OCI-LY3 (cell line): ENCODE data around the gene RBPJL.

Experiments used
- H2AFZ ChIP-seq: fragments of 200-600, 300-600 bp; shearing (Covaris generic); 2 replicates; pipeline ENCODE4 v1.6.0; 2014; ENCODE audit warnings: antibody characterized with exemption, low read depth, low read length
- H3K27ac ChIP-seq: fragments of 200-600, 300-600 bp; sonication (generic); 2 replicates; pipeline ENCODE4 v1.5.1; 2014; ENCODE audit warnings: mild to moderate bottlenecking, low read length, moderate library complexity, mixed read lengths
- H3K27me3 ChIP-seq: fragments of 200-600, 300-600 bp; sonication (generic); 2 replicates; pipeline ENCODE4 v1.6.1; 2014; ENCODE audit warnings: low read depth, low read length, mixed read lengths
- H3K36me3 ChIP-seq: fragments of 200-600, 300-600 bp; sonication (generic); replicated peaks from 2 replicates; pipeline ENCODE3; 2014; ENCODE audit warnings: low read depth, low read length, mixed read lengths
- H3K4me1 ChIP-seq: fragments of 300-600, 200-600 bp; sonication (generic); 2 replicates; pipeline ENCODE4 v1.6.1; 2014; ENCODE audit warnings: low read length, mixed read lengths
- H3K4me2 ChIP-seq: fragments of 200-600, 300-600 bp; sonication (generic); 2 replicates; pipeline ENCODE4 v1.6.1; 2014; ENCODE audit warnings: low read length, mixed read lengths
- H3K4me3 ChIP-seq: fragments of 300-600, 200-600 bp; sonication (generic); 2 replicates; pipeline ENCODE4 v1.5.1; 2014; ENCODE audit warnings: antibody characterized with exemption, mild to moderate bottlenecking, low read length, moderate library complexity
- H3K79me2 ChIP-seq: fragments of 300-600, 200-600 bp; shearing (Covaris generic); 2 replicates; pipeline ENCODE4 v1.6.1; 2014; ENCODE audit warnings: mild to moderate bottlenecking, low read length, mixed read lengths
- H3K9ac ChIP-seq: fragments of 300-600, 200-600 bp; shearing (Covaris generic); 2 replicates; pipeline ENCODE4 v1.6.0; 2014; ENCODE audit warnings: mild to moderate bottlenecking, low read length, moderate library complexity
- H3K9me3 ChIP-seq: fragments of 200-600, 300-600 bp; shearing (Covaris generic); 2 replicates; pipeline ENCODE4 v1.6.1; 2014; ENCODE audit warnings: low read length, mixed read lengths; ENCODE audit not compliant: insufficient read depth
- H4K20me1 ChIP-seq: fragments of 200-600, 300-600 bp; sonication (generic); 2 replicates; pipeline ENCODE4 v1.6.1; 2016; ENCODE audit warnings: low read length, mixed read lengths; ENCODE audit not compliant: insufficient read depth
- EZH2phosphoT487 ChIP-seq: fragments of 200-600 bp; shearing (Covaris generic); IDR thresholded peaks from 2 replicates; pipeline ENCODE4 v1.6.1; 2018; ENCODE audit warnings: antibody characterized with exemption, mixed run types, low read depth
- TF ChIP-seq, protein P1 (sequence below): fragments of 200-600, 300-600 bp; sonication (generic); IDR thresholded peaks from 2 replicates; pipeline ENCODE4 v1.5.1; 2014; ENCODE audit warnings: antibody characterized with exemption, low read length, low read depth

The RBPJL gene

GRCh38 chr20:45354423-45355208 lies 48.0 kb downstream of the RBPJL start:
- Histone ChIP-seq H3K4me1 (peaks cover 31% of the 10 kb centered on the region), H3K27me3 (0 out of 2 replicates have a peak, but pooled peaks cover 2% of the 10 kb centered on the region), H3K9me3 (no peaks in the 10 kb centered on the region), H3K9ac (no peak overlapping the region), H2AFZ (no peak overlapping the region), H3K4me3 (no peak overlapping the region), H4K20me1 (no peaks in the 10 kb centered on the region), H3K79me2 (no peaks in the 10 kb centered on the region), H3K27ac (no peak overlapping the region), H3K36me3 (no peaks in the 10 kb centered on the region), H3K4me2 (0 out of 2 replicates have a peak overlapping the region, but pooled peaks have one; percentile 2)
- TF ChIP-seq, protein P1, sequence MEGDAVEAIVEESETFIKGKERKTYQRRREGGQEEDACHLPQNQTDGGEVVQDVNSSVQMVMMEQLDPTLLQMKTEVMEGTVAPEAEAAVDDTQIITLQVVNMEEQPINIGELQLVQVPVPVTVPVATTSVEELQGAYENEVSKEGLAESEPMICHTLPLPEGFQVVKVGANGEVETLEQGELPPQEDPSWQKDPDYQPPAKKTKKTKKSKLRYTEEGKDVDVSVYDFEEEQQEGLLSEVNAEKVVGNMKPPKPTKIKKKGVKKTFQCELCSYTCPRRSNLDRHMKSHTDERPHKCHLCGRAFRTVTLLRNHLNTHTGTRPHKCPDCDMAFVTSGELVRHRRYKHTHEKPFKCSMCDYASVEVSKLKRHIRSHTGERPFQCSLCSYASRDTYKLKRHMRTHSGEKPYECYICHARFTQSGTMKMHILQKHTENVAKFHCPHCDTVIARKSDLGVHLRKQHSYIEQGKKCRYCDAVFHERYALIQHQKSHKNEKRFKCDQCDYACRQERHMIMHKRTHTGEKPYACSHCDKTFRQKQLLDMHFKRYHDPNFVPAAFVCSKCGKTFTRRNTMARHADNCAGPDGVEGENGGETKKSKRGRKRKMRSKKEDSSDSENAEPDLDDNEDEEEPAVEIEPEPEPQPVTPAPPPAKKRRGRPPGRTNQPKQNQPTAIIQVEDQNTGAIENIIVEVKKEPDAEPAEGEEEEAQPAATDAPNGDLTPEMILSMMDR = no peak
- TF ChIP-seq EZH2phosphoT487 = no peak

GRCh38 chr20:45355209-45356084 lies 48.8 kb downstream of the RBPJL start:
- no peaks in the 10 kb centered on the region for H3K79me2 ChIP-seq
- no peak overlapping the region for H3K9ac ChIP-seq
- no peak overlapping the region for H3K27ac ChIP-seq
- no peaks in the 10 kb centered on the region for H3K36me3 ChIP-seq
- no peaks in the 10 kb centered on the region for H4K20me1 ChIP-seq
- no peak overlapping the region for H3K4me3 ChIP-seq
- H3K4me1 ChIP-seq = peaks cover 33% of the 10 kb centered on the region
- peak overlapping the region; percentile 2; the same call in 1 of the 2 replicates for H3K4me2 ChIP-seq
- H3K27me3 ChIP-seq = 0 out of 2 replicates have a peak, but pooled peaks cover 2% of the 10 kb centered on the region
- TF ChIP-seq, protein P1 = no peak
- TF ChIP-seq EZH2phosphoT487 = no peak
- no peaks in the 10 kb centered on the region for H3K9me3 ChIP-seq
- no peak overlapping the region for H2AFZ ChIP-seq

DNA sequence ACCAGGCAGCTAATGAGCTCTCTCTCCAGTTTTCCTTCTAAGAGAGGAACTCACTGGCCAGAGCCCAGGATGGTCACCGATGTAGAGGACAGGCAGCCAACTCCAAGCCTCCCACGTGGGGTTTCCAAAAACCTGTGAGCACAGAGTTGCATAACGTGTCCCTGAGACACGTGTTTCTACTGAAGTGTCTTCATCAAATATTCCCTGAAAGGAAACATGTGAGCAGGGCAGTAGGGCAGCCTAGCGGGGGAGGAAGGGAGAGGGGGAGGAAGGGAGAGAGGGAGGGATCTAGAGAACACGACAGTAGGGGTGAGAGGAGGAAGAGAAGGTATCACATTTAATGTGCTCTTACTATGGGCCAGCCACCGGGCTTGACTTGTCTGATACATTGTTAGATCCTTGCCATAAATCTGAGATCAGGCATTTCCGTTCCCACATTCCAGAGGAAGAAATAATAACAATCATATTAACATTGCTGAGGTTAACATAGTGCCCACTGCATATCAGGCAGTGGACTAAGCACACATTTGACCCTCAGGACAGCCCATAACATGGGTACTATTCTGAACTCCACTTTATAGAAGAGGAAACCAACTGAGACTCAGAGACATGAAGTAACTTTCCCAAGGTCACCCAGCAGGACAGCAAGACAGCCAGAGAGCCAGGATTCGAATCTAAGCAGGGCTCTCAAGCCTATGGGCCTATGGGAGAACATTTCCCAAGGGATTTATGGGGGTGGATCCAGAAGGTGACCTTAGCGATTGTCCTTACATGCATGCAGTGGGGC lies 51.8 kb downstream of the RBPJL start:
- Histone ChIP-seq H3K4me1 (peaks cover 43% of the 10 kb centered on the region), H3K4me2 (no peak overlapping the region), H3K27me3 (0 out of 2 replicates have a peak, but pooled peaks cover 2% of the 10 kb centered on the region), H2AFZ (no peak overlapping the region), H3K4me3 (no peak overlapping the region), H3K9me3 (no peaks in the 10 kb centered on the region), H3K79me2 (peaks cover 2% of the 10 kb centered on the region), H3K36me3 (no peaks in the 10 kb centered on the region), H4K20me1 (no peaks in the 10 kb centered on the region), H3K27ac (no peak overlapping the region), H3K9ac (no peak overlapping the region)
- no peak for TF ChIP-seq EZH2phosphoT487

DNA sequence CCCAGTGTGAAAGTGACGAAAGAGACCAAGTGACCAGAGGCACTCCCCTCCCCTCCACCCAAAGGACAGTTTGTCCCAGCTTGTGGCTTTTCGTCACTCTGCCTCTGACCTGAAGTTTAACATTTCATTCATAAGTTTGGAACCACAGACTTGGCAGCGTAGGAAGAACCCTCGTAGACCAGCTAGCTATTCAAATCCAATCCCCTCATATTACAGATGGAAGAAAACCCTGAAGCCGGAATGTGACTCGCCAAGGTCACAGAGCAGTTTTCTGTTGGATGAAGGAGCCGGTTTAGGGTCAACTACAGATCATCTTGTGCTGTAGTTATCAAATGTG lies 52.4 kb downstream of the RBPJL start:
- H3K4me3 ChIP-seq = no peak overlapping the region
- H3K36me3 ChIP-seq = no peaks in the 10 kb centered on the region
- no peak for TF ChIP-seq EZH2phosphoT487
- TF ChIP-seq, protein P1 = no peak
- H3K27ac ChIP-seq = no peak overlapping the region
- no peak overlapping the region for H3K4me2 ChIP-seq
- H4K20me1 ChIP-seq = no peaks in the 10 kb centered on the region
- H3K79me2 ChIP-seq = peaks cover 7% of the 10 kb centered on the region
- H3K27me3 ChIP-seq = 0 out of 2 replicates have a peak, but pooled peaks cover 2% of the 10 kb centered on the region
- H2AFZ ChIP-seq = no peak overlapping the region
- no peak overlapping the region for H3K9ac ChIP-seq
- no peaks in the 10 kb centered on the region for H3K9me3 ChIP-seq
- H3K4me1 ChIP-seq = peaks cover 46% of the 10 kb centered on the region
